SK-N-SH treated with all-trans-retinoic acid at 6 μM for 48 hours (cell line): ENCODE results near the gene TTBK2.

ENCODE experiments used
- ATAC-seq: fragments of 200-7000 bp; cut with Tn5 transposase; 3 replicates; pipeline ENCODE4 v1.9.1; 2020; ENCODE audit warnings: mild to moderate bottlenecking, moderate library complexity
- ARNTL ChIP-seq: fragments of 450-650 bp; formaldehyde crosslinking; IDR thresholded peaks from 2 replicates; pipeline ENCODE4 v1.5.0; 2020; ENCODE audit warnings: low read depth, mild to moderate bottlenecking, moderate library complexity, borderline replicate concordance
- BACH2 ChIP-seq: fragments of 250-450 bp; sonication (Bioruptor Pico); IDR thresholded peaks from 2 replicates; pipeline ENCODE4 v1.9.0; 2021; ENCODE audit warnings: mild to moderate bottlenecking, borderline replicate concordance
- CREB5 ChIP-seq: fragments of 250-450 bp; sonication (Bioruptor Pico); IDR thresholded peaks from 2 replicates; pipeline ENCODE4 v1.5.1; 2020; ENCODE audit warnings: low read depth, mild to moderate bottlenecking, moderate library complexity
- CSDC2 ChIP-seq: fragments of 250-450 bp; sonication (Bioruptor Pico); IDR thresholded peaks from 2 replicates; pipeline ENCODE4 v1.5.0; 2020; ENCODE audit warnings: mild to moderate bottlenecking, moderate library complexity
- CSRNP3 ChIP-seq: fragments of 250-450 bp; sonication (Bioruptor Pico); IDR thresholded peaks from 2 replicates; pipeline ENCODE4 v1.5.1; 2021; ENCODE audit warnings: mild to moderate bottlenecking, moderate library complexity
- ESRRG ChIP-seq: fragments of 250-450 bp; sonication (Bioruptor Pico); IDR thresholded peaks from 2 replicates; pipeline ENCODE4 v1.6.1; 2021; ENCODE audit warnings: mild to moderate bottlenecking
- GLIS3 ChIP-seq: fragments of 250-450 bp; sonication (Bioruptor Pico); IDR thresholded peaks from 2 replicates; pipeline ENCODE4 v1.5.0; 2020; ENCODE audit warnings: mild to moderate bottlenecking, moderate library complexity
- ISL1 ChIP-seq: fragments of 250-450 bp; sonication (Bioruptor Pico); IDR thresholded peaks from 2 replicates; pipeline ENCODE4 v2.1.2; 2022; ENCODE audit warnings: mild to moderate bottlenecking, moderate library complexity
- PATZ1 ChIP-seq: fragments of 250-450 bp; sonication (Bioruptor Pico); IDR thresholded peaks from 2 replicates; pipeline ENCODE4 v1.8.0; 2020; ENCODE audit warnings: mild to moderate bottlenecking, moderate library complexity, borderline replicate concordance
- PPARA ChIP-seq: fragments of 250-450 bp; sonication (Bioruptor Pico); IDR thresholded peaks from 2 replicates; pipeline ENCODE4 v1.5.0; 2020; ENCODE audit warnings: mild to moderate bottlenecking, borderline replicate concordance
- RARB ChIP-seq: fragments of 250-450 bp; sonication (Bioruptor Pico); IDR thresholded peaks from 2 replicates; pipeline ENCODE4 v1.8.0; 2021; ENCODE audit warnings: mild to moderate bottlenecking, moderate library complexity
- SNAI2 ChIP-seq: fragments of 250-450 bp; sonication (Bioruptor Pico); IDR thresholded peaks from 2 replicates; pipeline ENCODE4 v1.5.0; 2020; ENCODE audit warnings: mild to moderate bottlenecking, moderate library complexity
- TCF4 ChIP-seq: fragments of 250-450 bp; sonication (Bioruptor Pico); IDR thresholded peaks from 2 replicates; pipeline ENCODE4 v1.8.0; 2021; ENCODE audit warnings: mild to moderate bottlenecking, moderate library complexity, borderline replicate concordance
- TOX ChIP-seq: fragments of 250-450 bp; sonication (Bioruptor Pico); IDR thresholded peaks from 2 replicates; pipeline ENCODE4 v1.8.0; 2021; ENCODE audit warnings: mild to moderate bottlenecking, moderate library complexity, borderline replicate concordance
- ZC3H10 ChIP-seq: fragments of 250-450 bp; sonication (Bioruptor Pico); IDR thresholded peaks from 2 replicates; pipeline ENCODE4 v1.5.1; 2021; ENCODE audit warnings: mild to moderate bottlenecking, moderate library complexity
- ZFP3 ChIP-seq: fragments of 250-450 bp; sonication (Bioruptor Pico); IDR thresholded peaks from 2 replicates; pipeline ENCODE4 v1.5.0; 2020; ENCODE audit warnings: mild to moderate bottlenecking, moderate library complexity
- ZFP30 ChIP-seq: fragments of 450-650 bp; formaldehyde crosslinking; IDR thresholded peaks from 2 replicates; pipeline ENCODE4 v1.5.0; 2022; ENCODE audit warnings: mild to moderate bottlenecking, moderate library complexity
- ZNF565 ChIP-seq: fragments of 450-650 bp; formaldehyde crosslinking; conservative IDR thresholded peaks from 2 replicates; pipeline ENCODE4 v1.5.0; 2020; ENCODE audit warnings: low read depth, mild to moderate bottlenecking, moderate library complexity
- ZNF70 ChIP-seq: fragments of 450-650 bp; formaldehyde crosslinking; IDR thresholded peaks from 2 replicates; pipeline ENCODE4 v1.5.0; 2020; ENCODE audit warnings: mild to moderate bottlenecking, moderate library complexity
- ZNF8 ChIP-seq: fragments of 450-650 bp; formaldehyde crosslinking; IDR thresholded peaks from 2 replicates; pipeline ENCODE4 v1.5.0; 2020; ENCODE audit warnings: mild to moderate bottlenecking, moderate library complexity
- TF ChIP-seq, protein P1 (sequence below): fragments of 250-450 bp; sonication (Bioruptor Pico); IDR thresholded peaks from 2 replicates; pipeline ENCODE4 v1.8.0; 2021; ENCODE audit warnings: low read depth, mild to moderate bottlenecking, moderate library complexity, borderline replicate concordance
- TF ChIP-seq, protein P2 (sequence below): fragments of 250-450 bp; sonication (Bioruptor Pico); IDR thresholded peaks from 2 replicates; pipeline ENCODE4 v1.5.0; 2020; ENCODE audit warnings: mild to moderate bottlenecking, moderate library complexity

Gene TTBK2

DNA sequence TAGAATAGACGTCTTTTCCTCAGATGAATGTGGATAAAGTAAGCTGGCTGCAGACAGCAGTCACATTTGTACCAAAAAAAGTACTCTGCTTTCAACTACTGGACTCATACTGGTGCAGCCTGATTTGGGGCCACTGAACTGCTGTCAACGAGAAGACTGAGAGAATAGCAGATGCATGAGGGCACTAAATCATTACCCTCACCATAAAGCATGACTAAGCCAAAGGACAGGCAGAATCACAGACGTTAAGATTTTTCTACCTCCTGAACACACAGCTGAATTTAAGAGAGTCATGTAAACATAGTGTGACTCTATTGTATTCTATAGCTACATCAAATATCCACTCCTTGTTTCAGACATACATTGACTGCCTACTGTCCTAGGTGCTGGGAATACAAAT is 115.8 kb downstream of the TTBK2 start:
- ATAC-seq, result no peak
- TF ChIP-seq SNAI2 (CRISPR knock-in tag) (no peak), BACH2 (no peak), ARNTL (CRISPR knock-in tag) (no peak), CSRNP3 (CRISPR knock-in tag) (no peak), ZNF565 (no peak), ISL1 (CRISPR knock-in tag) (no peak), ZNF8 (no peak), ZNF70 (no peak), ZFP3 (no peak), PATZ1 (CRISPR knock-in tag) (no peak), TCF4 (CRISPR knock-in tag) (no peak), CSDC2 (CRISPR knock-in tag) (no peak), PPARA (CRISPR knock-in tag) (no peak), ZC3H10 (CRISPR knock-in tag) (no peak), TOX (CRISPR knock-in tag) (no peak), ZFP30 (CRISPR knock-in tag) (no peak), GLIS3 (CRISPR knock-in tag) (no peak)
- TF ChIP-seq, protein P1, sequence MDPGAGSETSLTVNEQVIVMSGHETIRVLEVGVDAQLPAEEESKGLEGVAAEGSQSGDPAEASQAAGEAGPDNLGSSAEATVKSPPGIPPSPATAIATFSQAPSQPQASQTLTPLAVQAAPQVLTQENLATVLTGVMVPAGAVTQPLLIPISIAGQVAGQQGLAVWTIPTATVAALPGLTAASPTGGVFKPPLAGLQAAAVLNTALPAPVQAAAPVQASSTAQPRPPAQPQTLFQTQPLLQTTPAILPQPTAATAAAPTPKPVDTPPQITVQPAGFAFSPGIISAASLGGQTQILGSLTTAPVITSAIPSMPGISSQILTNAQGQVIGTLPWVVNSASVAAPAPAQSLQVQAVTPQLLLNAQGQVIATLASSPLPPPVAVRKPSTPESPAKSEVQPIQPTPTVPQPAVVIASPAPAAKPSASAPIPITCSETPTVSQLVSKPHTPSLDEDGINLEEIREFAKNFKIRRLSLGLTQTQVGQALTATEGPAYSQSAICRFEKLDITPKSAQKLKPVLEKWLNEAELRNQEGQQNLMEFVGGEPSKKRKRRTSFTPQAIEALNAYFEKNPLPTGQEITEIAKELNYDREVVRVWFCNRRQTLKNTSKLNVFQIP (CRISPR knock-in tag), result no peak

- TF ChIP-seq ZNF8, result no peak
- no peak for TF ChIP-seq ZNF70
- TF ChIP-seq RARB (CRISPR knock-in tag), result no peak
- TF ChIP-seq TCF4 (CRISPR knock-in tag), result no peak
- TF ChIP-seq, protein P1 (CRISPR knock-in tag), result no peak
- TF ChIP-seq ZFP3, result no peak
- no peak for TF ChIP-seq ZC3H10 (CRISPR knock-in tag)
- no peak for TF ChIP-seq SNAI2 (CRISPR knock-in tag)
- no peak for TF ChIP-seq ARNTL (CRISPR knock-in tag)
- TF ChIP-seq CREB5 (CRISPR knock-in tag), result no peak
- TF ChIP-seq ZFP30 (CRISPR knock-in tag), result no peak
- TF ChIP-seq CSRNP3 (CRISPR knock-in tag), result no peak
- TF ChIP-seq PPARA (CRISPR knock-in tag), result no peak
- no peak for TF ChIP-seq TOX (CRISPR knock-in tag)
- TF ChIP-seq, protein P2, sequence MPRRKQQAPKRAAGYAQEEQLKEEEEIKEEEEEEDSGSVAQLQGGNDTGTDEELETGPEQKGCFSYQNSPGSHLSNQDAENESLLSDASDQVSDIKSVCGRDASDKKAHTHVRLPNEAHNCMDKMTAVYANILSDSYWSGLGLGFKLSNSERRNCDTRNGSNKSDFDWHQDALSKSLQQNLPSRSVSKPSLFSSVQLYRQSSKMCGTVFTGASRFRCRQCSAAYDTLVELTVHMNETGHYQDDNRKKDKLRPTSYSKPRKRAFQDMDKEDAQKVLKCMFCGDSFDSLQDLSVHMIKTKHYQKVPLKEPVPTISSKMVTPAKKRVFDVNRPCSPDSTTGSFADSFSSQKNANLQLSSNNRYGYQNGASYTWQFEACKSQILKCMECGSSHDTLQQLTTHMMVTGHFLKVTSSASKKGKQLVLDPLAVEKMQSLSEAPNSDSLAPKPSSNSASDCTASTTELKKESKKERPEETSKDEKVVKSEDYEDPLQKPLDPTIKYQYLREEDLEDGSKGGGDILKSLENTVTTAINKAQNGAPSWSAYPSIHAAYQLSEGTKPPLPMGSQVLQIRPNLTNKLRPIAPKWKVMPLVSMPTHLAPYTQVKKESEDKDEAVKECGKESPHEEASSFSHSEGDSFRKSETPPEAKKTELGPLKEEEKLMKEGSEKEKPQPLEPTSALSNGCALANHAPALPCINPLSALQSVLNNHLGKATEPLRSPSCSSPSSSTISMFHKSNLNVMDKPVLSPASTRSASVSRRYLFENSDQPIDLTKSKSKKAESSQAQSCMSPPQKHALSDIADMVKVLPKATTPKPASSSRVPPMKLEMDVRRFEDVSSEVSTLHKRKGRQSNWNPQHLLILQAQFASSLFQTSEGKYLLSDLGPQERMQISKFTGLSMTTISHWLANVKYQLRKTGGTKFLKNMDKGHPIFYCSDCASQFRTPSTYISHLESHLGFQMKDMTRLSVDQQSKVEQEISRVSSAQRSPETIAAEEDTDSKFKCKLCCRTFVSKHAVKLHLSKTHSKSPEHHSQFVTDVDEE (CRISPR knock-in tag), result no peak
- no peak for TF ChIP-seq ESRRG (CRISPR knock-in tag)
- ATAC-seq, result no peak
Measured at GRCh38 chr15:42803436-42803835, 117.1 kb downstream of the TTBK2 start.
